ENCODE results near the gene GLT8D1.

Gene GLT8D1

DNA sequence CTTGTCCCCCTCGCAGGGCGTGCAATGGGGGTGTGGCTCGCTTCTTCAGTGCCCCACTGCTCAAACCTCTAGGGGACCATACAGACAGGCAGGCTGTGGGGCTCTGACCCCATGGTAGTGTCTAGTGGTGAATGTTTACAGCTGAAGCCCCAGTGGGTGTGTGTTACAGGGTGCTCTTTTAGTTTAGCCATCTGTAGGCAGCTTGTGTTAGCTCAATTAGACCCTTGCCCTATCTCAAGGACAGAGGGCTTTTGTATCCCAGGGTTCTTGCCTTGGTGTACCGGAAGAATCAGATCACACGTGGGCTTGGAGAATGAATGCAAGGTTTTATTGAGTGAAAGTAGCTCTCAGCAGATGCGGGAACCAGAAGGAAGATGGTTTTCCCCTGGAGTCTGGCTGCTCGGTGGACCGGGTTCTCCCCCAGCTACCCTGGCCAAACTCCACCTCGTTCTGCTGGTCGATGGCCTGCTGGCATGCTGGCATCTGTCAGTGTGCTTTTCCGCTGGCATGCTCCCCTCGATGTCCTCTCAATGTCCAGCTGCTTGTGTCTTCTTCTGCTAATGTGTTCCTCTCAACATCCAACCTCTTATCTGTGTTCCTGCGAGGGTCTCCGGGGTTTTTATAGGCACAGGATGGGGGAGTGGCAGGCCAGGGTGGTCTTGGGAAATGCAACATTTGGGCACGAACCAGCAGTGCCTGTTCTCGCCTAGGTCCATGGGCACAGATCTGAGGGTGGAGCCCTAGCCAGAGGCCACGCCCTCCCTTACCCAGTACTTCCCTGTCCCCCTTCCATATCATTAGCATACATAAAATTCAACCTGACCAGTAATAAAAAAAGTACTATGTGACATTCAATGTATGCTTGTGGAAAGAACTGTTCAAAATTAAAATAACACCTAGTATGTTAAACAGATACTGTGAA is 7.0 kb upstream of the GLT8D1 start:
- no peak for DNase-seq (ENCODE audit: low spot score)

- no peak for DNase-seq (ENCODE audit: low spot score)
Observed at GRCh38 chr3:52710512-52710911, 4.9 kb upstream of the GLT8D1 start.

- no peak for DNase-seq (ENCODE audit: low spot score)
Observed at GRCh38 chr3:52707585-52707984, 2.0 kb upstream of the GLT8D1 start.

DNA sequence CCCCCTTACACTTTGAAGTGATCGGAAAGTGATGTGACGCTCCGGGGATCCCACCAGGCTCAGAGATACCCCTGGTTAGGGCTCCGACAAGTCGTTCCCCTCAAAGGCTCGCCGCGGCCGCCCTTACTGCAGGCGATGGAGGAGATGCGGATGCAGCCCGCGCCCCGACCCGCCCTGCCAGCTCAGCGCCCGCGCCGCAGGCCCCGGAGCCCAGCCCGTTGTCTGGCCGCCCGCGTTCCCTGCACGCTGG is 228 bp downstream of the GLT8D1 start:
- no peak for DNase-seq (ENCODE audit: low spot score)

DNA sequence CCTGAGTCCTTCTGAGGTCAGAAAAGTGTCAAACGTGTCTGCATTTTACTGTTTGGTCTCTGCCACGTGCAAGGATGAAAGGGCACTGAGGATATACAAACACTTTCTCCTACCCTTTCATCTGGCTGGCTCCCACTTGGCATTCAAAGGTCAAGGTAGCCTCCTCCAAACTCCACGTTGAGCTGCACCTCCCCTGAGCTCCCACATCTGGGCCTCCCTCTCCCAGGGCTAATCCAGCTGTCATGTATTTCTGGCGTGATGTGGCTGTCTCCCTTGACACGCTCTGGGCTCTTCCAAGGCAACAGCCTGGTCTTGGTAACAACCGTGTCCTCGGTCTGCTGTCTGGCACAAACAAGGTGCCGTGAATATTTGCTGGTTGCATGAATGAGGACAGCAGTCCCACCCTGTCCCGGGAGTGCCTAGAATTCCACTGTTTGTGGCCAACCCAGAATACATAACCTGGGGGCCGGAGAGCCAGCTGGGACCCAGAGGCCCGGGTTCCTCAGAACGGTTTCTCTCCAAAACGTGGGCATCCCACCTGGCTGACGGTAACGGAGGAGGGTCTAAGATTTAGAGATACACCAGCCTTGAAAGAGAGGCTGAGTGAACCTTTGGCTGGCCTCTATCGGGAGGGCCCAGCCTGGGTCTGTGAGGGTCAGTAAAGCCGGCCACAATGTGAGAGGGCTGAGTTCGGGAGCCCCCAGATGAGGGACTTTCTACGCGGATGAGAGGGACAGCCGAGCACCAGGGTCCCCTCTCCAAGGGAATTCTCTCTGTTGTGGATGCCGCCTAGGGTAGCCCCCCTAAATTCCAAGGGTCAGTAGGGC is 767 bp downstream of the GLT8D1 start:
- peak; percentile 29 for DNase-seq (ENCODE audit: low spot score)

DNA sequence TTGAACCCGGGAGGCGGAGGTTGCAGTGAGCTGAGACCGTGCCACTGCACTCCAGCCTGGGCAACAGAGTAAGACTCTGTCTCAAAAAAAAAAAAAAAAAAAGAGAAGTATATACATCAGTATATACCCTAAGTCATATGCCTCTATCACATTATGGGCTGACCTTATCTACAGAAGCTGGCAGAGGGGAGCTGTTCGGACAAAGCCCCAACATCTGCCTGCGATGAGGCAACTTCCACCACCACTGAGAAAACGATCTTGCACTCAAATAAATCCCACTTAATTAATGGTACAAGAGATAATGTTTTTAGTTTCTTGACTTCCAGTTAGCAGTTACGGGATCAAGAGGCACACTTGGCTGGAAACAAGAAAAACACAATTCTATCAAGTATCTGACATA is 2.2 kb downstream of the GLT8D1 start:
- DNase-seq (ENCODE audit: low spot score) = no peak

DNA sequence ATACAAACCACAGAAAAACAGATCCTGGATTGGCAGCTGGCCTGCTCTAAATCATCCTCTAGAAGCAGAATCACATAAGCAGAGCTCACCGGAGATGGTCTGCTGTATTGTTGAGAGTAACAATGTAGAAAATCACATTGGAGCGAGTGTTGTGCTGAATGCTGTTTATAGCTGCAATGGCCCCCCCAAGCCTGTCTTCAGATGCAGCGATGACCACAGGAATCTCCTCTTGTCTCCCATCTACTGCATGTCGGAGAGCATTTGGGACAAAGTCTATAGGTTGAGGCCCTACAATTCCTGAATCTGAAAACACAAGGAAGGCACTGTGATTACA is 8.0 kb downstream of the GLT8D1 start:
- no peak for DNase-seq (ENCODE audit: low spot score)

DNA sequence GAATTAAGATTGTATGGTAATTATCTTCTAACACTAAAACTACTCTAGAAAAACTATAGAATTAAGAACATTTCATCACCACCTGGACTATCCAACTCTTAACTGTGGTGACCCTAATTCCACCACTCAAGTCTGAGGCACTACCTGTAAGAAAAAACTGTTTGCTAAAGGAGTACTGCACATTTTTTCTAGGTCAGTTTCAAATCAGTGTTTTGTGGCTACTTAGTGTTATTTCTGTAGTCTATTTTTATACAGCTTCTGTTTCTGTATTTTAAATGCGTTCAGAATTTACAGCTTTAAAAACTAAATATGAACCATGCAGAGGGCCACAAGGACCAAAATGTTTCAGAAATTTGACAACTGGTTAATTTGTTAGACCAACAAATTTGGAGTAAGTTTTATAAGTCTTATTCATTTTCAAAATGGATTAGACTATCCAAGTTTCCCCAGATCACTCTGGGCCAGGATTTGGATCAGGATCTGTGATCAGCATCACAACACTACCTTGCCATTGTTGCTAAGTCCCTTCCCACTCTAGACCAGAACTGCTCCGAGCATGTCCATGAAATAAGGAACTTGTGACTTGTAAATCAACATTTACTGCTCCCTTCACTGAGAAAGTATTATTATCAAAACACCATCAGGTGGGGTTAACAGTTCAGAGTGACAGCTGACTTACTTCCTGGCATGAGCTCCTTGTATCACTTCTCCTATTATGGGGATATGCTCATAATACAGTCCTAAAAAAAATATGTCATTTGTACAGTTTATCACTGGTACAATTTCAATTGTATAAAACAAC is 8.6 kb downstream of the GLT8D1 start:
- no peak for DNase-seq (ENCODE audit: low spot score)

GRCh38 chr3:52695798-52696671 is 9.6 kb downstream of the GLT8D1 start:
- no peak for DNase-seq (ENCODE audit: low spot score)

DNA sequence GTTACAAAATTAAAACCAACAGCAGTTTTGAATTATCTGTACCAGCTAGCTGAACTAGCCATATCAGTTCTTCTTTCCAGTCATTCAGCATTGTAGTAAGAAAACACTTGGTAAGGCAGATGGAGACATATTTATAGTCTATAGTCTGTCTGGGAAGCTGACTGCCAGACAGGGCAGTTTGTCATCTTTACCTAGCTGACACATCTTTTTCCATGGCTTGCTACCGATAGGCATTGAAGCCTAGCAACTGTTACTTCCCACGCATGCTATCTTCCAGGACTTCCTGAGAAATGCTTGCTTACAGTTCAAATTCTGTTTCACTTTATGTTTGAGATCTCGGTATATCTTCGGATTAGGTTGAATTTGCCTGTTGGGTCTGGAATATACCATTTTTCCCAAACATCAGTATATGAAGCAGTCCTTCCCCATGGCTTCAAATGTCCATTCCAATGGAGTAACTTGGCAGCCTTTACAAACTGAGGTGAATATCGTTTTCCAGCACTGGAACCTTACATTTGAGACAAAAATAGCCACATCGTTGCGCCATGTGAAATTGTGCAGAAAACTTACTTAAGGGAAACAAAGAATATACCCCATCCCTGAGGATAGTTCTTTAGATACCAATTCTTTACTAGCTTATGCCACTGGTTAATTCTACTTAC is 10.9 kb downstream of the GLT8D1 start:
- DNase-seq (ENCODE audit: low spot score) = no peak

DNA sequence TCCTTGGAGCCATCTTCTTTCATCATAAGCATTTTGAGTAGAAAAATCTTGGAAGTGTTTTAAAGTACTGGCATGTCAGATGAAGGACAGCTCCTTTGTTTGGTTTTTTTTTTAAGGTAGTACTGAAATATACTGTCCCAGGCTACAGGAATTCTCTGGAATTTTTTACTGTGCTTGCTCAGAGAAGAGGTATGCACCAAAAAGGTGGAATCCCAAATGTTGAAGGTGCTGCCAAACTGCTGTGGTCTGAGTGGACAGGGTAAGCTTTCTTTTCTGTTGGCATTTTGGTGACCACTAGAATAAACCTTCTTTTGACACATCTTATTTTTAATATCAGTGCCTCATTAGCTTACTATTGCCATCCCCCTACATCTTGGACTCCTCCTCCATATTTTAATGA is 12.5 kb downstream of the GLT8D1 start:
- DNase-seq (ENCODE audit: low spot score) = no peak

DNA sequence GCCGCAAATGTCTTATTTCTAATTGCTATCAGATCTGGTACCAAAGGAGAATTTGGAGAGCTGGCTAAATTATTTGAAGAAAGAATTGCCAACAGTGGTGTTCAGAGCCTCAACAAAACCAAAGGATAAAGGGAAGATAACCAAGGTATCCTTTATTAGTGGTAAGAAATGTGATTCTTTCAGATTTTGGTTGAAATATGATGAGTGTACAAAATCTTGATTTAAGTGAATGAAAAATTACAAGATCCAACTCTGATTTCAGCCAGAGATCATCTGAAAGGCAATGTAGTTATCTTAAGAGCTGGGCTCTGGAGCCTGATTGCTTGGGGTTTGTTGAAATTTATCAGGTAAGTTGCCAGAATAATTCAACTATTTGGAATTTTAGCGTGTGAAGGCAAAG is 15.0 kb downstream of the GLT8D1 start:
- no peak for DNase-seq (ENCODE audit: low spot score)

DNA sequence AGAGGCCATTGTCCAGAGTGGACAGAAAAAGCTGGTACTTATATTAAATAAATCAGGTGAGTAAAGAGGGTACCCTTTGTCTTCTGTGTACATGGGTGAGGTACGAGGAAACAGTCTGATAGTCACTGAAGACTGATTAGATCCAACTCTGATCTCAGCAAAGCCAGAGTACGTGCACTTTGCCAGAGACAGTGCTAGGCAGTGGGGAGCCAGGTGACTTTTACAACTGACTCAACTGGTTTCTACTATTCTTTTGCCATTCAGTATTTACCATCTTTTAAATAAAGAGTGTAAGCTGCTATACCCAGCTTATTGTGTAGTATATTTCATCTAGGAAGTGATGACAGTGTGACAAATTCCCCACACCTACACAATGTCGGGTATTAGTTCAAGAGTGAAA is 16.4 kb downstream of the GLT8D1 start:
- DNase-seq (ENCODE audit: low spot score) = no peak

DNA sequence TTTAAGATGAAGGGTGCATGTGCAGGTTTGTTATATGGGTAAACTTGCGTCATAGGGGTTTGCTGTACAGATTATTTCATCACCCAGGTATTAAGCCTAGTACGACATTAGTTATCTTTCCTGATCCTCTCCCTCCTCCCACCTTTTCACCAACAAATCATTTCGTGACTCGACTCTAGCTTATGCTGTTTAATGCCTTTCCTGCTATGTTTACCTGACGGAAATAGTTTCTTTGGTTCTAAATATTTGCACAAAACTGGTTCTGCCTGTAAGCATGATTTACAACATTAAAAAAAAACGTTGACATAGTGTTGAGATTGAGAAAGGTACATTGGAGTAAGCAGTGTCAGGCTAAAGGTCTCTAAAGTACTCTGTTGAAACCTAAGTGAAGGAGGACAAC is 17.3 kb downstream of the GLT8D1 start:
- no peak for DNase-seq (ENCODE audit: low spot score)

- DNase-seq (ENCODE audit: low spot score) = peak; percentile 92
Observed at GRCh38 chr3:52685709-52686691, 19.6 kb downstream of the GLT8D1 start, which contains the start of the genes GNL3 and PBRM1. TSS of gene GNL3 (plus strand) at chr3:52686032. CDS start at chr3:52686093, 61 bp downstream. TSS of gene PBRM1 (minus strand) at chr3:52685913.

GRCh38 chr3:52685285-52685708 is 20.3 kb downstream of the GLT8D1 start:
- DNase-seq (ENCODE audit: low spot score) = peak; percentile 60

DNA sequence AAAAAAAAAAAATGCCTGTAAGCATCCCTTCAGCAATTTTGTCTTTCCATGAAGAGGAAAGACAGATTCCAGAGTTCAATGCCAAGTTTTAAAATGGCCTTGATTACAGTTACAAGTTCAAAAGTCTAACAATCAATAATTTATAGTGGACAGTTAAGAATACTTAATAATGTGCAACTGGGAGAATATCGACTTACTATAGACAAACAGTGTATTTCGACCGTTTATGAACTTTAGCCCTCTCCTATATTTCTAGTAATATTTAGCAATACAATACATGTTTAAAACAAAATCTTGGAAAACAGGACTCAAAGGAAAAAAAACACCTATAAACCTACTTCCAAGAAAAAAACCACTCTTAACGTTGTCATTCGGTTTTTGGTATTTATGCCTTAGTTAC is 21.4 kb downstream of the GLT8D1 start:
- DNase-seq (ENCODE audit: low spot score) = no peak

DNA sequence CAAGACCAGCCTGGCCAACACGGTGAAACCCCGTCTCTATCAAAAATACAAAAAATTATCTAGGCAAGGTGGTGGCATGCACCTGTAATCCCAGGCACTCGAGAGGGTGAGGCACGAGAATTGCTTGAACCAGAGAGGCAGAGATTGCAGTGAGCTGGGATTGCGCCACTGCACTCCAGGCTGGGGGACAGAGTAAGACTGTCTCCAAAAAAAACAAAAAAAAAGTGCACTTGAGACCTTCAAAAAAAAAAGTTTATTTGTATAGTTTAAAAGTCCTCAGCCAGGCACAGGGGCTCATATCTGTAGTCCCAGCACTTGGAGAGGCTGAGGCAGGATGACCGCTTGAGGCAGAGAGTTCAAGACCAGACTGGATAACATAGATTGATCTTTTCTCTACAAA is 22.0 kb downstream of the GLT8D1 start:
- DNase-seq (ENCODE audit: low spot score) = no peak

DNA sequence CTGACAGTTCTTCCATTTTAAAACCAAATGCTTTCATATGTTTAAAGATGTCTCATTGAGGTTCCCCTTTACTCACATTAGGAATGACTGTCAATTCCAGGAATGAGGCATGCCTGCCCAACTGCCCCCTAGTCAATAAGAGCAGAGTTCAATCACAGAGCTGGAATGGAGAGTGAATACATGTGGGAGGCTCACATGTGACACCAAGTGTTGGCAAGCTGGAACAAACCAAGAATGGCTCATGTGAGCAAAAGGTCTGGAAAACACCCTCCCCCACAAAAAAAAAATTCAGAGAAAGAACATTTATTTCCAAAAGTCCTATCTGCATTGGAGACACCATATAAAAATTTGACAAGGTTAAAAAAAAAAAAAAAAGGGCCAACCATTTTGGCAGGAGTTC is 23.6 kb downstream of the GLT8D1 start:
- DNase-seq (ENCODE audit: low spot score) = peak; percentile 32

GRCh38 chr3:52681596-52681995 is 24.0 kb downstream of the GLT8D1 start:
- DNase-seq (ENCODE audit: low spot score) = no peak

Data from kidney capillary endothelial cell (primary cell).